GM12801 (cell line): Measurements from ENCODE around the gene MRPL44.

ENCODE experiments used
- CTCF ChIP-seq: IDR thresholded peaks from one replicate; pipeline ENCODE4 v1.5.1; 2011; ENCODE audit warnings: control low read depth; ENCODE audit not compliant: insufficient read length; ENCODE audit errors: extremely low read depth

Gene MRPL44

GRCh38 chr2:223967981-223968380, 10.7 kb downstream of the MRPL44 start:
- TF ChIP-seq CTCF, result no peak

- TF ChIP-seq CTCF, result no peak
Measured at GRCh38 chr2:223969315-223969714, 12.1 kb downstream of the MRPL44 start.

GRCh38 chr2:223969856-223970255, 12.6 kb downstream of the MRPL44 start:
- TF ChIP-seq CTCF, result no peak

- peak; percentile 70 for TF ChIP-seq CTCF
Measured at GRCh38 chr2:223970343-223971128, 13.3 kb downstream of the MRPL44 start.

GRCh38 chr2:223971731-223972130, 14.5 kb downstream of the MRPL44 start:
- TF ChIP-seq CTCF, result no peak

GRCh38 chr2:223972656-223973102, 15.4 kb downstream of the MRPL44 start:
- no peak for TF ChIP-seq CTCF

- TF ChIP-seq CTCF, result no peak
Measured at GRCh38 chr2:223973606-223974005, 16.3 kb downstream of the MRPL44 start.
